Cardiac septum (tissue), 1 donor: ENCODE data around the gene SF3B3. TPM values are rescaled to one million over a fixed set of nuclear protein-coding genes. Genes with fewer than 3 reads are reported as not detected.
"Not testable (repeated sequence)": the region's sequence is repeated elsewhere in the genome, so short reads cannot be mapped to it uniquely, and the experiment has no call there.

ENCODE experiments used
- DNase-seq: peaks from one replicate; pipeline ENCODE4 v3.0.0-alpha.2; 2020; ENCODE audit warnings: low spot score
- intact Hi-C: fragments of 100-400 bp; cut with DNase I; formaldehyde crosslinking; loops from one replicate; pipeline ENCODE4 v1.14.0; 2022
- total RNA-seq: library from RNA; stranded (reverse); fragmentation: NEBNext Ultra II Directional; extraction: Animal tissue kit (Norgen Biotek cat#: 25700); gene quantifications from one replicate; pipeline ENCODE4 v1.2.1, GENCODE V29; 2021
- donor health status: DM: no; HTN: no; CAD: no.

Gene SF3B3
- total RNA-seq, 1 donor from 2014 or later = 159 TPM

DNA sequence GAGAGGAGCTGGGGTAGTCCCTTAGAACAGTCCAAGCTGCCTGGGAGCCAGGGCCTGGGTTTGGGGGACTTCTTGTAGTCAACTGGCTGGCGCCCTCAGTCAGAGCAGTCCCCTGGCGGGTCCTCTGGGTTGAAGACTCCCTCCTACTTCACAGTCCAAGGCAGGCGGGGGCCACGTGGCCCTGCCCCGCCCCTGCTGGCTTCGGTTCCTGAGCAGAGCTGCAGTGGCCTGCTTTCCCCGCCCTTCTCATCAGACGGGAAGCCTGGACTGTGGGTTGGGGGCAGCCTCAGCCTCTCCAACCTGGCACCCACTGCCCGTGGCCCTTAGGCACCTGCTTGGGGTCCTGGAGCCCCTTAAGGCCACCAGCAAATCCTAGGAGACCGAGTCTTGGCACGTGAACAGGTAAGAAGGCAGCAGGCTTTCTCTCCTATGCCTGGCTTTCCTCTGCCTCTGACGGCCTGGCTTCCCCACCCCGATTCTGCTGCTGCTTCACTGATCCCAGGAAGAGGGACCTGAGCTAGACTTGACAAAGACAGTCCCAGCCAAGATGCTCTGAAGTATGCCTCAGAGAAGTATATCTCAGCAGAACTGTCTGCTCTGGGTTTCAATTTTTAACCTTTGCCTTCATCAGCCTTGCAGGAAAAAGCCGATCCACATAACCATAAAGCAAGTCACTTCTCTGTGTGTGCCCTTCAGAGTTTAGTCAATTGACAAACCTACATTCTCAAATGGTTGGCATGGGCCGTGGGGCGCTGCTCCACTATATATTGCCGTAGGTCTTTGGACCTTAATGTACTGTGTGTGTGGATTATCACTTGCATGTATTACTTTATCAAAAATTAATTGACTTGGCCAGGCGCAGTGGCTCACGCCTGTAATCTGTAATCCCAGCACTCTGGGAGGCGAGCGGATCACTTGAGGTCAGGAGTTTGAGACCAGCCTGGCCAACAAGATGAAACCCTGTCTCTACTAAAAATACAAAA lies 56.3 kb downstream of the SF3B3 start:
- DNase-seq = no peak
- intact Hi-C loops = no loop called here

DNA sequence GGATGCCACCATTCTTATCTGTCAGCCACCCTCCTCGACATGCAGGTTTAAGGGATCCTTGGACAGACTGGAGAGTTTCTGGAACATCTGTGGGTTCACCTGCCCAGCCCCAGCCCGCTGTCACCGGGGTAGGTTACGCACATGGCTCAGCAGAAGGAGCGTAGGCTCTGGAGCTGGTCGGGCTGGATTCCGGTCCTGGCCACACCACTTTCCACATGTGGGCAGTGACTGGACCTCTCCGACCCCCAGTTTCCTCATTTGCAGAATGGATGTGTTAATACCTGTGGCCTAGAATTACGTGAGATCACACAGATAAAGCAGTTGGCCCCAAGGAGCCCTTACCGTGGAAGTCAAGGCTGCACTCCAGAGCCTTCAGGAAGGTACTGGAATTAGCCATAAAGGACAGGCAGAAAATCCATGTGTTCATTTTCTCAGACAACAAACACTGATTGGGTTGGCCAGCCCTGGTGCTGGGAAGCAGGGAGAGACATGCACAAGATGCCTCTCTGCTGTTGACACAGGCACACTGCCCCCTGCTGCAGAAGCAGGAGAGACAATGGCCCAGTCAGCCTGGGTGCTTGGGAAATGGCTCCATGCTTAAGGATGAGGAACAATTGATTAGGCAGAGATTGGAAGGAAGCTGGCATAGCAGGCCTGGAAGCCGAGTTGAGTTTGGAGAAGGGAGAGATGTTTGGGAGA lies 58.8 kb downstream of the SF3B3 start:
- no peak for DNase-seq
- intact Hi-C loops = no loop called here

DNA sequence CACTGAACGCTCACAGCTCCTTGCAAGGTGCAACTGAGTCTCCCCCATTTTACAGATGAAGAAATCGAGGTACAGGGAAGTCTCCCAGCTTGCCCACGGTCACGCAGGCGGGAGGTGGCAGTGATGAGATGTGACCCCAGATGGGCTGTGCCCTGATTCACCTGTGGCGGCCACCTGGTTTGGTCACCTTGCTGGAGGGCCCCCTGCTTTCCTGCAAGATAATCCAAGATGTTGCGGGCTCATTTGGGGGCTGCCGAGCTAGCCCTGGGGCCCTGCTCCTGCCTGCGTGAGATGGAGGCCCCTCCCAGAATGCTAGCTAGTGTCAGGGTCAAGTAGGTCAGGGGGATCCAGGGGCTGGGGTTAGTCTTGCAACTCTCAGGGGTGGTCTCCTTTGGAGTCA lies 63.1 kb downstream of the SF3B3 start:
- no peak for DNase-seq
- intact Hi-C loops = no loop called here

DNA sequence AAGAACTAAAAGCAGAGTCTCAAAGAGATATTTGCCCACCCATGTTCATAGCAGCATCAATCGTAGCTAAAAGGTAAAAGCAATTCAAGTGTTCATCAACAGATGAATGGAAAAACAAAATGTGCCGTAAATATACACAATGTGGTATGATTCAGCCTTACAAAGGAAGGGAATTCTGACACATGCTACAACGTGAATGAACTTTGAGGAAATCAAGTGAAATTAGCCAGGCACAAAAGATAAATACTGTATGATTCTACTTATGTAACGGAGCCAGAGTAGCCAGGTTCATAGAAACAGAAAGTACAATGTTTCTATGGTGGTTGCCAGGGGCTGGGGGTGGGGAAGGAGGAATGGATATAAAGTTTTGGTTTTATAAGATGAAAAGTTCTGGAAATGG lies 64.9 kb downstream of the SF3B3 start:
- intact Hi-C loops = no loop called here

DNA sequence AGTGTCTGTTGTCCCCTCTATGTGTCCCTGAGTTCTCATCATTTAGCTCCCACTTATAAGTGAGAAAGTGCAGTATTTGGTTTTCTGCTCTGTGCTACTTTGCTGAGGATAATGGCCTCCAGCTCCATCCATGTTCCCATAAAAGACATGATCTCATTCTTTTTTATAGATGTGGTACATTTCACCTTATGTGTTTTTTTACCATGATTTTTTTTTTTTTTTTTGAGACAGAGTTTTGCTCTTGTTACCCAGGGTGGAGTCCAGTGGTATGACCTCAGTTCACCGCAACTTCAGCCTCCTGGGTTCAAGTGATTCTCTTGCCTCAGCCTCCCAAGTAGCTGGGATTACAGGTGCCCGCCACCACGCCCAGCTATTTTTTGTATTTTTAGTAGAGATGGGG lies 65.8 kb downstream of the SF3B3 start:
- DNase-seq, intact Hi-C loops: not testable (repeated sequence)

More for the DNA sequence above, 64.9 kb downstream of the SF3B3 start:
- no peak for DNase-seq

DNA sequence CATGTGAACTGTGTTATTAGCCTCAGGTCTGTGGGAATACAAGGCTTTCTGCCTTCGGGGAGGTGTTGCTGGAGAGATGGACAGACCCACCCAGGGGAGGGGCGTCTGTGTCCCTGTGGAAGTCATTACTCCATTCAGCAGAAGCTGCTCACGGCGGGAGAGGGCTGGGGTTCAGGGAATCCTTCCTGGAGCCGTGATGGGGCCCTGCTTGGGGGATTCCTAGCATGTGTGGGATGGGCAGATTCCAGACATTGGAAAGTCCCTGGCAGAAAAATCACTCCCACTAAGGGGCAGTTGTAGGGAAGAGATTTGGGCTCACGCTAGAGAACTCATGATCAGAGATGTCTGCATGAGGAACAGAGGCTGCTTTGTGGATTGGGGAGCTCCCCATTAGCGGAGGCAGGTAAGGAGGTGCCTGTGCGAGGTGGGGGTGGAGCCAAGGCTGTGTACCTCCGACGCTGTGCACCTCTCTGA lies 66.4 kb downstream of the SF3B3 start:
- intact Hi-C loops = no loop called here
- DNase-seq = no peak

DNA sequence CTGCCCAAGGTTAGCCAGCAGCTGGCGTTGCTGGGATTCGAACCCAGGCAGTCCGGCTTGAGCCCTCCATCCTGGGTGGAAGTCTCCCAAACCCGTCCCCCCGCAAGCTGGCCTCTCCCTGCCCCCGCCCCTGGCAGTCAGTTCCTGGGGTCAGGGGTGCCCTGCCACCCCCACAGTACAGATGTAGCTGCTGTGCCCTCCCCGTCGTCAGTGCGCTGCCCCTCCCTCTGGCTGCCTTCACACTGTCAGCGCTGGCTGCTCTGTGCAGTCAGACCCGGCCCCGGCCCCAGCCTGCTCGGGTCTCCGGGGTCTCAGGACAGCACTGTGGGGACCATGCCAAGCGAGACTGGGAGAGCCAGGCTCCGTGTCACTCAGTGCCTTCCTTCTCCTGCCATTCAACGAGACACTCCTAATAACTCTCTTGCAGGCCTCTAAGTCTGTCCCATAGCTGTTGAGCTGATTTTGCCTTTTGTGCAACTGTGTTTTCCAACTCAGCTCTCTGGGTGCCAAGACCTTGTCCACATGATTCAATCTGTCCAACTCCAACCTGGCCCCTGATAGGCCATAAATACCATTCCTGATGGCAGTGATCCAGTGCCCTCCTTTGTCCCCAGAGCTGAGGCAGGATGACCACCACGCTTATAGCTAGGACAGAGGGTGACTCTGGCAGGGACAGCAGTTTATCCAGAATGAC lies 67.3 kb downstream of the SF3B3 start:
- no peak for DNase-seq
- intact Hi-C loops = no loop called here

DNA sequence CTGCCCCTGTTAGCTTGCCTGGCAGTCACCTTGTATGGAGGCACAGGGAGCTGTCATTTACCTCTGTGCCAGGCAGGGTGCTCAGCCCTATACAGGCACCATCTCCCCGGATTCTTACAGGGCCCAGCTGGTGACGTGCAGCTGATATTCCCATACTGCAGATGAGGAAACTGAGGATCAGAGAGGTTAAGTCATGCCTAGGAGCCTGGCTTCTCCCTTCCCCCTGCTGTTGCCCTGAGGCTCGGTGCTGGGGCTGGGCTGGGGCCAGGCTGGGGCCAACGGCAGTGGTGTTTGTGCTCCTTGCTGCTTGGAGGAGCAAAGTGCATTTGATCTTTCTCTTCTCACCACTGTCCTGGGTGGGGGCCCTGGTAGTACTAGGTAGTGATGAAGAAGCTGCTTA lies 68.0 kb downstream of the SF3B3 start:
- DNase-seq = no peak
- intact Hi-C loops = no loop called here

DNA sequence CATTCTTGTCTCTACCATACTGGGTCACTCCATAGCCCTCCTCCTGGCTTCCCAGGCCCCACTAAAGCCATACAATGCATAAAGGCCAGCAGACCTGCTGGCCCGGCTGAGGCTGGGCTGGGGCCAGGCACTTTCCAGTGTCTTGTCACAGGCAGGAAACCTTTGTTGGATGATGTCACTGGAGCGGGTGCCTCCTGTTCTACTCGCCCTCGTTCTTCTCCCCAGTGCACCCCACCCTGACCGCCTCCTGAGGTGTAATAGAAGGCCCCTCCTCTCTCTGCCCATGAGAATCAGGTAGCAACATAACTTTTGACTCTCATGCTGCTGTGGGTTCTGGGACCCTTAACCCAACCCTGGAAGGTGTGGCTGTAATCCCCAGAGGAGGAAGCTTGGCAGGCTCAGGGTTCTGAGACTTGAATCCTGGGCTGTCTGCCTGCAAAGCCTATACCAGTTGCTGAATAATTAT lies 68.5 kb downstream of the SF3B3 start:
- DNase-seq = no peak
- intact Hi-C loops = no loop called here

DNA sequence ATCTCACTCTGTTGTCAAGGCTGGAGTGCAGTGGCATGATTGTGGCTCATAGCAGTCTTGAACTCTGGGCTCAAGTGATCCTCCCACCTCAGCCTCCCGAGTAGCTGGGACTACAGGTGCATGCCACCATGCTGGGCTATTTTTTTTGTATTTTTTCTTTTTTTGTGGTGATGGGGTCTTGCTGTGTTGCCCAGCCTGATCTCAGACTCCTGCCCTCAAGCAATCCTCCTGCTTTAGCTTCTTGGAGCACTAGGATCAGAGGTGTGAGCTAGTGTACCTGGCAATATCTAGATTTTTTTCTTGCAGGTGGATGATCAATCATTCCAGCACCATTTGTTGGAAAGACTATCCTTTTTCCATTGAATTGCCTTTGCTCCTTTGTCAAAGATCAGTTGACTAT lies 69.9 kb downstream of the SF3B3 start:
- DNase-seq = no peak
- intact Hi-C loops = no loop called here

DNA sequence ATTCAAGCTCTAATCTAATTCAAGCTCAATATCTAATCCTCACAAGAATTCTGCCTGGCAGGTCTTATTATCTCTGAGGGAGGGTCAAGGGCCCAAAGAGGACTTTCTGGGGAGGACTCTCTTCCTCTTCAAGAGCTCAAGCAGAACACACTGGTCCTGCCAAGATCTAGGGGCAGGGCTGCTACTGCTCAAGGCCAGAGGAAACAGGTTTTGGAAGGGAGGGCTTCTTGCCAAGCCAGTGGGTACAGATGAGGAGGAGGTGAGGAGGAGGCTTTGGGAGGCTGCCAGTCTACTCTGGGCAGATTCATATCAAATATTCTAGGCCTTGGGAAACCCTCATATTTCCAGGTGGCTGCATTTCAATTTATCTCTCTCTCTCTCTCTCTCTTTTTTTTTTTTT lies 71.0 kb downstream of the SF3B3 start:
- no peak for DNase-seq
- intact Hi-C loops = no loop called here

DNA sequence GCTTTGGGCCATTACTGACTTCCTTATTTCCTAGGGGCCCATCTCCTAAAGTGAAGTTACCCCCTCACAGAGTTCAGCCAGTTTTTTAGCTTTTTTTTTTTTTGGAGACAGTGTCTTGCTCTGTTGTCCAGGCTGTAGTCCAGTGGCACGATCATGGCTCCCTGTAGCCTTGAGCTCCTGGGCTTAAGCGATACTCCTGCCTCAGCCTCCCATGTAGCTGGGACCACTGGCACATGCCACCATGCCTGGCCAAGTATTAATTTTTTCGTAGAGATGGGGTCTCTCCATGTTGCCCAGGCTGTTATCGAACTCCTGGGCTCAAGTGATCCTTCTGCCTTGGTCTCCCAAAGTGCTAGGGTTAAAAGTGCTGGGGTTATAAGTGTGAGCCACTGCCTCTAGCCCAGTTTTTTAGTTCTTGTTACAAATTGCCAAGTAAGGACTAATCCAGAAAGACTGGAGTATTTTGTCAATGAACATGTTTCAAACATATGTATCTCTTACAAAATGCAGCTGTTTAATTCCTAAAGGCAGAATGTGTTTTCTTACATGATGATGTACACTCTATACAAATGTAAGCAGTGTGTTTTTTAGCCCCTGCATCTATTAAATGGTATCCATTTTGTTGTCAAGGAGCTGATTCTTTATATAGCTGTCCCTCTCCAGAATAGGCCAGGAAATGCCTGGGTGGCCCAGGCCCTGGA lies 73.7 kb downstream of the SF3B3 start:
- intact Hi-C loops = no loop called here
- no peak for DNase-seq

DNA sequence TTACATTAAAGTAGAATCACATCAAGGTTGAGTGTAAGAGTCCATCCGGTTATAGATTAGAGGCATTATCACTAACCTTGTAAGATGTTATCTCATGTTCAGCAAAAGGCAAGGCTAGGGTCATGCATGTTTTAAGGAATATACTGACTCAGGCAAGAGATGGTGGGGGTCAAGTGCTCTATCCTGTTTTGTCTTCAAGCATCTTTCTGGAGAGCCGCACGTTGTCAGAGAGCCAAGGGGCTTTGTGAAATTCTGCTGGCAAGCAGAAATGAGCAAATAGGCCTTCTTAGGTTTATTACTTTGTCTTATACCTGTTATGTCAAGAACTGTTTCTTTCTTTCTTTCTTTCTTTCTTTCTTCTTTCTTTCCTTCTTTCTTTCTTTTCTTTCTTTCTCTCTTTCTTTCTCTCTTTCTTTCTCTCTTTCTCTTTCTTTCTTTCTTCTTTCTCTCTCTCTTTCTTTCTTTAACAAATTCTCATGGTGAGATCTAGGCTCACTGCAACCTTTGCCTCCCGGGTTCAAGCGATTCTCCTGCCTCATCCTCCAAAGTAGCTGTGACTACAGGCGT lies 75.4 kb downstream of the SF3B3 start:
- no peak for DNase-seq
- intact Hi-C loops = no loop called here

DNA sequence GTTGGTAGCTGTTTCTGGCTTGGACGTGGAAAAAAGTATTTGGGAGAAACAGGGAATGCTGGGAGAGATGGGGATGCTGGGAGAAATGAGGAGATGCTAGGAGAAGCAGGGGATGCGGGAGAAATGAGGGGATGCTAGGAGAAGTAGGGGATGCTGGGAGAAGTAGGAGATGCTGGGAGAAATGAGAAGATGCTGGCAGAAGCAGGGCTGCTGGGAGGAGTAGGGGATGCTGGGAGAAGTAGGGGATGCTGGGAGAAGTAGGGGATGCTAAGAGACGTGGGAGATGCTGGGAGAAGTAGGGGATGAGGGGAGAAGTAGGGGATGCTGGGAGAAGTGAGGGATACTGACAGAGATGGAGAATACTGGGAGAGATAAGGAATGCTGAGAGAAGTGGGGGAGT lies 77.1 kb downstream of the SF3B3 start:
- no peak for DNase-seq
- intact Hi-C loops = loop anchor here (5.0 kb wide), 1 partner anchor 37 kb away; no protein-coding TSS in a partner anchor

DNA sequence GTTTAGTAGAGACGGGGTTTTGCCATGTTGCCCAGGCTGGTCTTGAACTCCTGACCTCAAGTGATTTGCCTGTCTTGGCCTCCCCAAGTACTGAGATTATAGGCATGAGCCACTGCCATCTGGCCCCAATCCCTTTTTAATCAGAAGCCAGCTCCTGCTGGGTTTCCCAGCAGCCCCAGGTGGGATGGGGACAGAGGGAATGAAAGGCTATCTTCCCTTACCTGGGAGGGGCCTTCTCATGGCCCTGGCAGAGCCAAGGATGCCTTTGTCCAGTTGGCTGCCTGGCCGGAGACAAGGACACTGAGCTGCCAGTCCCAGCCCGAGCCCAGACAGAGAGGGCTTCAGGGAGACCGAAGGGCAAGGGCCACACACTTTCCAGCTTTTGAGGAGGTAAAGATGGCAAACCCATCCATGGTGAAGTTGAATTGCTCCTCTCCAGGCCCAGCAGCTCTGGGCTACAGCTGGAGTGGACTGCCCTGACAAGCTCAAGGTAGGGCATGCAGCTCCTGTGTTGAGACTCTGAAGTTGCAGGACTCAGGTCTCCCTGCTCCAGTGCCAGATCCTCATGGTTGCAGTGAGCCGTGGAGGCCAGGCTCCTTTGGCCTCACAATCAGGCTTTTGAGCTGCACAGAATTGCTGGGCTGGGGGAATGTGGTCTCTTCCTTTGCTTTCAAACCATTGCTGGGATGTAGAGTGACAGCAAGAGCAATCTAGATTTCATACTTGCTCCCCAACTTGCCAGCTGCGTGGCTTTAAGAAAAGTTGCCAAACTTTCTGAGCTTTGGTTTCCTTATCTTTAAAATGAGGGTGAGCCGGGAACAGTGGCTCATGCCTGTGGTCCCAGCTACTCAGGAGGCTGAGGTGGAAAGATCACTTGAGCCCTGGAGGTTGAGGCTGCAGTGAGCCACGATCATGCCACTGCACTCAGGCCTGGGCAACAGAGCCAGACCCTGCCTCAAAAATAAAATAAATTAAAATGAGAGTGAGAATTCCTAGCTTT lies 78.3 kb downstream of the SF3B3 start:
- no peak for DNase-seq
- intact Hi-C loops = loop anchor here (5.0 kb wide), 1 partner anchor 35 kb away; no protein-coding TSS in a partner anchor

DNA sequence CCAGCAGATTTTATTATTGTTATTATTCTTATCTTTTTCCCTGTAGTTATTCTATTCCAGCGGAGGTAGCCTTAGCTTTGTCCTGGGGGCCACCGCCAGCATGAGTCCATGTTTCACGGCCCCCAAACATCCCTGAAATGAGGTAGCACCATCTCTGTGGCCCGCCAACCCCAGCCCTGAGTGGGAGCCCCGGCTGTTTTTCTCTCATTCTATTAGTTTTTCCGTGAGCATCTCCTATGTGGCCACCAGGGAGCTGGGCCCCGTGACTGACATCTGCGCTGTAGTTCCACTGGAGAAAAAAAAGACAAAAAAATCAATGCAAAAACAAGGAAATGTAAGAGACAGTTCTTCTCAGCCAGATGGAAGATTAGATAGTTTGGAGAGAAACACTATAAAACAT lies 79.2 kb downstream of the SF3B3 start:
- intact Hi-C loops = loop anchor here (5.0 kb wide), 1 partner anchor 34 kb away; no protein-coding TSS in a partner anchor

DNA sequence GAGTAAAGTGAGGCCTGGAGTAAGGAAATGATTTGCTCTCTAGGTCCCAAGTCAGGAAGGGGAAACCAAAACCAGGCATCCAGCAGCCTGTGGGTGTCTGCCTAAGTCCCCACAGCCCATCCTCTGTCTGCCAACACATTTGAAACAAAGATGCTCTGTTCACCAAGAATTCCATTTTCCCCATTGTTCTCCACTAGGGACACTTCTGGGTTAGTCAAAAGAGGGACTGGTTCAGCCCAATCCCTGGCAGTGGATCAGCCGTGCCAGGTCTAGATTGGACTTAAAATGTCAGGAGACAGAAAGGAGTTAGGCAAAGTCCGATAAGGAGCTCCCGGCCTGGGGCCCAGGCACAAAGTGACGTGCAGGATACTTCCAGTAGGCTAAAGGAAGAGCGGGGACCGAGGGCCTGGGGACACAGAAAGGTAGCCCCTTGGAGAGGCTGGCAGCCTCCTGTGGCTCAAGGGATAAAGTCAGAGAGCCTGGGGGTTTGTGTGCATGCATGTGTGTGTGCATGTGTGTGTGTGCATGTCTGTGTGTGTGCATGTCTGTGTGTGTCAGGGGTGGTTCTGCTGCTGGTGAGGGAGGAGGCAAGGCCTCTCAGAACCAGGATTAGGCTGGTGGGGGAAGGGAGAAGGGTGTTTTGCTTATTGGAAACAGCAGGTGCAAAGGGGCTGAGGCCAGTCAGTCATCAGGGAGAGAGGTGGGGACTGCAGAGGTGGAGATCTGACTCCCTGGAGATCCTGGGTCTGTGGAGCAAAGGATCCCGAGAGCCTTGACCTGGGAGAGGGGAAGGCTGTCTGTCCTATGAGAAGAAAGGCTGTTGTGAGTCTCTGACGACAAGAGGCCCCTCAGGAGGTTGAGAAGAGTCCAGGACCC lies 81.0 kb downstream of the SF3B3 start:
- intact Hi-C loops = loop anchor here (5.0 kb wide), 1 partner anchor 33 kb away; no protein-coding TSS in a partner anchor
- no peak for DNase-seq

More for the DNA sequence above, 79.2 kb downstream of the SF3B3 start:
- DNase-seq = no peak
